ENCODE results near the gene BET1.

GRCh38 chr7:94015538-94015937, 11.4 kb upstream of the BET1 start:
- no peak for TF ChIP-seq CTCF (IDR thresholded peaks at IDR 0.05; ENCODE audit: low read depth, low read length)
- no peak for TF ChIP-seq EZH2phosphoT487 (IDR thresholded peaks at IDR 0.05; ENCODE audit: low read depth)
